ENCODE measurements around the gene CDH4.

The CDH4 gene

DNA sequence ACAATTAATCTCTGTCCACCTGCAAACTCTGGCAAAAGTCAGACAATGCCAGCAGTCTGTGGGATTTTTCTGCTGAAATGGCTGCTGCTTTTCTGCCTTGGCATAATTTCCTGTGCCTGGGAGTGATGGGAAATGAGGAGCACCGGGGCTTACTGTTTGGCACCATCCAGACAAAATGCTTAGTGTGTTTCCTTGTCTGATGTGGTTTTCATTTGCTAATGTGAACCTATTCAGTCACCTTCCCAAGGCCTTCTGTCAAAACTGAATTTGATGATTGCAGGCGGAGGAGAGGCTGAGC, 56.4 kb downstream of the CDH4 start:
- TF ChIP-seq, protein P1, sequence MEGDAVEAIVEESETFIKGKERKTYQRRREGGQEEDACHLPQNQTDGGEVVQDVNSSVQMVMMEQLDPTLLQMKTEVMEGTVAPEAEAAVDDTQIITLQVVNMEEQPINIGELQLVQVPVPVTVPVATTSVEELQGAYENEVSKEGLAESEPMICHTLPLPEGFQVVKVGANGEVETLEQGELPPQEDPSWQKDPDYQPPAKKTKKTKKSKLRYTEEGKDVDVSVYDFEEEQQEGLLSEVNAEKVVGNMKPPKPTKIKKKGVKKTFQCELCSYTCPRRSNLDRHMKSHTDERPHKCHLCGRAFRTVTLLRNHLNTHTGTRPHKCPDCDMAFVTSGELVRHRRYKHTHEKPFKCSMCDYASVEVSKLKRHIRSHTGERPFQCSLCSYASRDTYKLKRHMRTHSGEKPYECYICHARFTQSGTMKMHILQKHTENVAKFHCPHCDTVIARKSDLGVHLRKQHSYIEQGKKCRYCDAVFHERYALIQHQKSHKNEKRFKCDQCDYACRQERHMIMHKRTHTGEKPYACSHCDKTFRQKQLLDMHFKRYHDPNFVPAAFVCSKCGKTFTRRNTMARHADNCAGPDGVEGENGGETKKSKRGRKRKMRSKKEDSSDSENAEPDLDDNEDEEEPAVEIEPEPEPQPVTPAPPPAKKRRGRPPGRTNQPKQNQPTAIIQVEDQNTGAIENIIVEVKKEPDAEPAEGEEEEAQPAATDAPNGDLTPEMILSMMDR (IDR thresholded peaks at IDR 0.05) = no peak
- TF ChIP-seq ZFX (IDR thresholded peaks at IDR 0.05; ENCODE audit: borderline replicate concordance) = no peak
- H3K27ac ChIP-seq = no peak overlapping the region

DNA sequence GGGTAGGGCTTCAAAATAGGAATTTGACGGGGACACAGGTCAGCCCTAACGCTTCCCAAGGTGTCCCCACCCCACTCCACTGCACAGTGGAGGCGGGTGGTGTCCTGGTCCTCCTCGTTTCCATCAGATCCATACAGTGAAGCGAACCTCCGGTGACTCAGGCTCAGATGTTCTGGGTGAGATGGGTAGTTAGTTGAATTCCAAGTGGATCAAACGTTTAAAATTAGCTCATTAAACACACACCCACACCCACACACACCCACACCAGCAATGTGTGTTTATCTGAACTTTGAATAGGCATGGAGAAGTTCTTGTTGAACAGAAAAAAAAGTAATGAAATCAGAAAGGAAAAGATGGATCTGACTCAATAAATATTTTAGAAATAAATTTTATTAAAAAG, 58.9 kb downstream of the CDH4 start:
- TF ChIP-seq, protein P1 (IDR thresholded peaks at IDR 0.05) = no peak
- TF ChIP-seq ZFX (IDR thresholded peaks at IDR 0.05; ENCODE audit: borderline replicate concordance) = no peak
- H3K27ac ChIP-seq = no peak overlapping the region

DNA sequence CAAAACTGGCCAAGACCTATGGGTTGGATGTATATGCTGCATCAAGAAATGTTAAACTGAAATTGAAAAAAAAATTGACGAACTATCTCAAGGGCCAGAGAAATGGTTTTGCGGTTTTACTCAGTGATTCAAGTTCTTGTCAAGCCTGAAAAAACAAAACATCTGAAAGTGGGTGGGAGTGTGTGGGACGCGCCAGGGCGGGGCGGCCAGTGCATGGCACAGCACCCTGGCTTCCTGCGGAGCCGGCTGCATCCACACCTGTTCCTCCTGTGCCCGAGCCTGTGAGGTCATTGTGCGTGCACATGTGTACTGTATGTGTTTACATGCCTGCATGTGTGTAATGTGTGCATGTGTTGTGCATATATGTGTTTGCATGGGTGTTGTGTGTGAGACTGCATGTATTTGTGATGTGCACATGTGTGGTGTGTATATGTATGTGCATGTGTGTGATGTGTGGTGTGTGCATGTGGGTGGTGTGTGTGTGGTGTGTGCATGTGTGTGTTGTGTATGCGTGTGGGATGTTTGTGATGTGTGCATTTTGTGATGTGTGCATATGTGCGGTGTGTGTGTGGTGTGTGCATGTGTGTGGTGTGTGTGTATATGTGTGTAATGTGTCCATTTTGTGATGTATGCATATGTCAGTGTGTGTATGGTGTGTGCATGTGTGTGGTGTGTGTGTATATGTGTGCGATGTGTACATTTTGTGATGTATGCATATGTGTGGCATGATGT, 59.8 kb downstream of the CDH4 start:
- no peak overlapping the region for H3K27ac ChIP-seq
- TF ChIP-seq, protein P1 (IDR thresholded peaks at IDR 0.05) = no peak
- no peak for TF ChIP-seq ZFX (IDR thresholded peaks at IDR 0.05; ENCODE audit: borderline replicate concordance)

- TF ChIP-seq, protein P1 (IDR thresholded peaks at IDR 0.05) = no peak
- no peak for TF ChIP-seq ZFX (IDR thresholded peaks at IDR 0.05; ENCODE audit: borderline replicate concordance)
- no peak overlapping the region for H3K27ac ChIP-seq
Observed at GRCh38 chr20:61312925-61313324, 60.9 kb downstream of the CDH4 start.

GRCh38 chr20:61313396-61313795, 61.3 kb downstream of the CDH4 start:
- no peak overlapping the region for H3K27ac ChIP-seq
- TF ChIP-seq, protein P1 (IDR thresholded peaks at IDR 0.05) = no peak

GRCh38 chr20:61314326-61315010, 62.4 kb downstream of the CDH4 start:
- TF ChIP-seq ZFX (IDR thresholded peaks at IDR 0.05; ENCODE audit: borderline replicate concordance) = no peak
- TF ChIP-seq, protein P1 (IDR thresholded peaks at IDR 0.05) = no peak
- no peak overlapping the region for H3K27ac ChIP-seq

DNA sequence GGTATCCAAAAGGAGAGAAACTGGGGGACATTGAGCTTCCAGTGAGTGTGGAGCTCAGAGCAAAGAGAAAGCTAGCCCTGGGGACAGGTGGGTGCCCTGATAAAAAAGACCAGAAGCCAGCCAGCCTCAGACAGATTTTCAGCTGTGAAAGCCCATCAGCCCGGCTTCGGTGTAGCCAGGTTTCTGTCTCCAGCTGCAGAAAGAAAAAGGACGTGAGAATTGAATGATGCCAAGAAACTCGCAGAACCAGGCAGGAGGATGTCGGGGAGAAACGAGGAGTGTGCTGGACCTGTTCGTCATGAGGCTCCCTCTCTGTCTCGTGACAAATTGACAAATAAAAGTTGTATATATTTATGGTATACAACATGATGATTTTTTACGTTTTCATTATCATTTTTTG, 63.3 kb downstream of the CDH4 start:
- H3K27ac ChIP-seq = no peak overlapping the region
- TF ChIP-seq ZFX (IDR thresholded peaks at IDR 0.05; ENCODE audit: borderline replicate concordance) = no peak
- TF ChIP-seq, protein P1 (IDR thresholded peaks at IDR 0.05) = no peak
